Inferior parietal cortex (tissue), 1 donor: ENCODE data around the gene ABCB6.
"Not testable (repeated sequence)": the region's sequence is repeated elsewhere in the genome, so short reads cannot be mapped to it uniquely, and the experiment has no call there.

Experiments used
- DNase-seq: peaks from one replicate; pipeline ENCODE4 v3.0.0-alpha.2; 2016; ENCODE audit errors: extremely low spot score

Gene ABCB6

DNA sequence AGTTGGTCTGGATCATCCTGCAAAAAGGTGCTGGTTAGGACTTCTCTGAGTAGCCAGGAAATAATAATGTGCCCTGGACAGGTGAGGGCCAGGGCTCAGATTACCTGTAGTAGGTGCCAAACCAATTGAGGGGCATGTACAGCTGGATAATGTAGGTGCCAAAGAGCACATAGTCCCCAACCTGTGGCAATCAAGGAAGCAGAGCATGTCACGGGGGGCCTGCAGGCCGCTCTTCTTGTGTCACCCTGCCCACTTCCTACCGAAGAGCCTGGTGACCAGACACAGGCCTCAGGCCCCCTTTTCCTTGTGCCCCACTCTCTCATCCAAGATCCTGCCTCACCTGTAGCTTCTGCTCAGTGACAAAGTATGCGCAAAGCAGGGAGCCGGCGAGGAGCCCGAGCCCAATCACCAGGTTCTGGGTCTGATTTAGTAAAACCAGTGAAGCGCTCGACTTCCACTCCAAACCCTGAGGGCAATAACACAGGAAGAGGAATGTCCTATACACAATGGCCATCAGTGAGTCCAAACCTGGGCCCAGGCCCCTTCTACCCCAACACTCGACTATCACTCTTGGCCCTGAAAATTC lies 5.2 kb downstream of the ABCB6 start:
- DNase-seq: no peak

DNA sequence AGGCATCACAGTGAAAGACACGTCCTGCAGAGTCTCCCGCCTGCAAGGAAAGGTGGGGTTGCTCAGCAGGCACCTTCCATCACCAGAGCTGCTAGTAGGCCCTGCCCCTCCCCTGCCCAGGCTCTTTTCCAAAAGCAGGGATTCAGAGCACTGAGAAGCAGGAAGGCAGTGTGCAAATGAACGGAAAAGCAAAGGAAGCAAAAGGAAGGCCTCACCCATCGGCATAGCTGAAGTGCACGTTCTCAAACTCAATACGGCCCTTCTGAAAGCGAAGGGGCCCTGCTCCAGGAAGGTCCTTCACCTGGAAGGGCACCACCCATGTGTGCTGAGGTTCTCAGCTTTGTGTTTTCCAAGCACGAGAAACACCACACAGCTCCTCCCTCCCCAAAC lies 5.7 kb downstream of the ABCB6 start:
- no peak for DNase-seq

DNA sequence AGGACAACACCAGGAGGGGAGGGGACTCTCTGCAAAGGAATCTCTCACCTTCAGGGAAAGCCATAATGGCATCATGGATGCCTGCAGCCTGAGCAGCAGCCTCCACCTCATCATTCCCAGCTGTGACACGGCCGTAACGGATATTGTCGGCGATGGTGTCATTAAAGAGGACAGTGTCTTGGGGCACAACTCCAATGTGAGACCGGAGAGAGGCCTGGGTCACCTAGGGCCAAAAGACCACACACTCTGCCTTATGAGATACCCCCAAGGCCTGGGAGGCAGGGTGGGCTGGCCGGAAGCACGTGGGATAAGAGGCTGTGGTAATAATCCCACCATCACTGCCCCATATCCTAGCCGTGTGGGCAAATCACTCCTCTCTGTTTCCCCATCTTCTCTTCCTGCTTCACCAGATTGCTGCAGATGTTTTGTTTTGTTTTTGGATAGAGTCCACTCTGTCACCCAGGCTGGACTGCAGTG lies 7.8 kb downstream of the ABCB6 start:
- no peak for DNase-seq

DNA sequence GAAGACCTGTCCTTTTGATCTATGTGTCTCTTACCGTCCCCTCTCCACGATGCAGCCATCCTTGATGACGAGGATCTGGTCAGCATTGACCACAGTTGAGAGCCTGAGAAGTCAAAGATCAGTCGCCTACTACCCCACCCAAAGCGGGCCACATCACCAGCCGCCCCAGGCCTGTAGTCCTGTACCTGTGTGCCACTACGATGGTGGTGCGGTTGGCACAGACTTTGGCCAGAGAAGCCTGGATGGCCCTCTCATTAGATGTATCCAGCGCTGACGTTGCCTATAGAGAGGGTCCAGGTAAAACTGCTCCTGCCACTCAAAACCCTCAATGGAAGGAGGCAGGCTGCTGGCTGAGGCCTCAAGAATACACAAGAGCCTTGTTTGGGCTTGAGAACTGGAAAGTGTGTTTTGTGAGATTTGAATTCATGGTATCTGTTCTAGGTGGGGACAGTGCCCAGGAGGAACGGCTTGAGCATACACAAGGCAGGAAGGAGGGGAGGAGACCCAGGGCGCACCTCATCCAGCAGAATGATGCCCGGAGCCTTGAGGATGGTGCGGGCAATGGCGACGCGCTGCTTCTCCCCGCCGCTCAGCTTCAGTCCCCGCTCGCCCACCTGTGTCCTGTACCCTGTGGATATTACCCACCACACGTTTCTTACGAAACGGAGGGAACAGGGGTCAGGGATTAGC lies 8.4 kb downstream of the ABCB6 start:
- no peak for DNase-seq

DNA sequence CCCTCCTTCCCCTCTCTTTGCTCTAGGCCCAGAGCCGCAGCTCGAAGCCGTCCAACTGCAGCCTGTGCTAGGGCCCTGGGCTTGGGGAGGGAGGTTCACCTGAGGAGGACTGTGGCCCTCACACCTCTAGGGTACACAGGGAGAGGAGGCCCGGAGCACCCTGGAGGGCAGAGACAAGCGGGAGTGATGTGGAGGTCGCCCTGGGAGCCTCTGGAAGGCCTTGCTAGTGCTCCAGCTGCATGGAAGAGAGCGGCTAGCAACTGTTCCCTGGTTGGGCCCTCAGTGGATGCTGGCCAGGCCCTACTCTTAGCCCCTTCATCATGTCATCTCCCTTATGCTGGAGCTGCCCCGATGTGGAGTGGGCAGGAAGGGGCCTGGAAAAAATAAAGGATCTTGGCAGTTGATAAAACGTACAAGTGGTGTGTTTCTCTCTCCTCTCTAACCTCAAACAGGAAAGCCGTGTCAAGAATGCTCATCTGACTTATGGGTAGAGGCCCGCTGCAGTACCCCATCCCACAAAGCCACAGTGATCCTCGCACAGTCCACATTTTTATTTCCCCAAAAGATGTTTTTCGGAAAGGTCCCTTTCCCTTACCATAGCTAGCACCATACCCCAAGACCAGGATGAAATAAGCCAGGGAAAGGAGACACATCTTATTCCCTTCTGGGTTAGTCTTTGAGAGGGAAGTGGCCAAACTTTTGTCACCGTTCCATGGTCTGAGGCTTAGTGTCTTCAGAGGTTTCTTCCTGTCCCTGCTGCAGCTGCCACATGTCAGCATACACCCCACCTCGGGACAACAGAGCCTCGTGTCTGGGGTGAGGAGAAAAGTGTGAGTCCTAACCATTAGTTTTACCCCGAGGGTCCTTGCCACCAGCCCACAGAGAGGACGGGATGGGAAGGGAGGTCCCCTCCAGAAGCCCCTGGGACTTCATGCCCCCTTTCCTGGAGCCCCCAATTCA lies 9.2 kb downstream of the ABCB6 start:
- no peak for DNase-seq

DNA sequence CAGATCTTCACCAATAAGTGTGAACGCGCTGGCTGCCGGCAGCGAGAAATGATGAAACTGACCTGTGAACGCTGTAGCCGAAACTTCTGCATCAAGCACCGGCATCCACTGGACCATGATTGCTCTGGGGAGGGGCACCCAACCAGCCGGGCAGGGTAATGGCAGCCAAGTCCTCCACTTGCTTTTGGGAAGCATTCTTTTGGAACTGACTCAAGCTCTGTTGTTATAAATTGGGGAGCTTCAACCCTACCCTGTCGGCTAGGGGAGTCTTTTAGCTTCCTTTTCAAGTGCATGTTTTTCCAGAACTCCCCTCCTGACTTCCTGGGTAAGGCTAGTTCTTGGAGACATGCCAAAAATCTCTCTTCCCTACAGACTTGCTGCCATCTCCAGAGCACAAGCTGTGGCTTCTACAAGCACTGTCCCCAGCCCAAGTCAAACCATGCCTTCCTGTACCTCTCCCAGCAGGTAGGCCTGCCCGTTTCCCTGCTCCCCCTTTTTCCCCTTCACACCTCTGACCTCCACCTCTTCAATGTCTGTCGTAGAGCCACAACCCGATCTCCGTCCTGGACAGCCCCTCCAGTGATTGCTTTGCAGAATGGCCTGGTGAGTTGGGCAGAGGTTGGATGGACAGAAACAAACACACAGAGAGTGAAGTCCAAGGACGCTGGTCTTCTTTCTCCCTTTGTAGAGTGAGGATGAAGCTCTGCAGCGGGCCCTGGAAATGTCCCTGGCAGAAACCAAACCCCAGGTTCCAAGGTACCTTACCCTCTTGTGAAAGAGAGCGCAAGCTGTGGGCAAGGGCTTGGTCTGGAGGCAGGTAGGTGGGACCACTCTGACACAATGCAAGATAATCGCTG lies 10.6 kb downstream of the ABCB6 start:
- DNase-seq: no peak

DNA sequence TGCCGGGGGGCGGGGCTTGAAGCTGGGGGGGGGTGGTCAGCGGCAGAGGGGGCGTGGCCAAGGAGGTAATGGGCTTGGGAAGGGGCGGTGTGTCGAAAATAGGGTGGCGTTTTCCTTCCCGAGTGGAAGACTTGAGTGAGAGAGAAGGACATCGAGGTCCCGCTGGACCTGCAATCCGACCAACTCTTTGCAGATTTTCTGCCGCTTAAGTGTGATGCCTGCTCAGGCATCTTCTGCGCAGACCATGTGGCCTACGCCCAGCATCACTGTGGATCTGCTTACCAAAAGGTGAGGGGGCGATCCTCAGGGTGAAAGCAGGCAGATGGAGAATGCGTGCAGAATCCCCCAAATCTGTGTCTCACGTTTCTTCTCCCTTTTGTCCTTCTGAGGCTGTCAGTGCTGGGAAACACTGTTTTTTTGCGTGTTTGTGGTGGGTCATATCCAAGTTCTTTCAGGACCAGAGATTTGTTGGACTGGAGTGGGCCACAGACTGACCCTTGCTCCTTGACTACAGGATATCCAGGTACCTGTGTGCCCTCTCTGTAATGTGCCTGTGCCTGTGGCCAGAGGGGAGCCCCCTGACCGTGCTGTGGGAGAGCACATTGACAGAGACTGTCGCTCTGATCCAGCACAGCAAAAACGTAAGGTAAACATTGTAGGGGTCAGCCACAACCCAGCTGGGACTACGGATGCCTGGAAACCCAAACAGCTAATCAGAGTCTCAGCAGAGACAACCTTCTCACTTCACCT lies 11.4 kb downstream of the ABCB6 start:
- DNase-seq: peak; percentile 43

DNA sequence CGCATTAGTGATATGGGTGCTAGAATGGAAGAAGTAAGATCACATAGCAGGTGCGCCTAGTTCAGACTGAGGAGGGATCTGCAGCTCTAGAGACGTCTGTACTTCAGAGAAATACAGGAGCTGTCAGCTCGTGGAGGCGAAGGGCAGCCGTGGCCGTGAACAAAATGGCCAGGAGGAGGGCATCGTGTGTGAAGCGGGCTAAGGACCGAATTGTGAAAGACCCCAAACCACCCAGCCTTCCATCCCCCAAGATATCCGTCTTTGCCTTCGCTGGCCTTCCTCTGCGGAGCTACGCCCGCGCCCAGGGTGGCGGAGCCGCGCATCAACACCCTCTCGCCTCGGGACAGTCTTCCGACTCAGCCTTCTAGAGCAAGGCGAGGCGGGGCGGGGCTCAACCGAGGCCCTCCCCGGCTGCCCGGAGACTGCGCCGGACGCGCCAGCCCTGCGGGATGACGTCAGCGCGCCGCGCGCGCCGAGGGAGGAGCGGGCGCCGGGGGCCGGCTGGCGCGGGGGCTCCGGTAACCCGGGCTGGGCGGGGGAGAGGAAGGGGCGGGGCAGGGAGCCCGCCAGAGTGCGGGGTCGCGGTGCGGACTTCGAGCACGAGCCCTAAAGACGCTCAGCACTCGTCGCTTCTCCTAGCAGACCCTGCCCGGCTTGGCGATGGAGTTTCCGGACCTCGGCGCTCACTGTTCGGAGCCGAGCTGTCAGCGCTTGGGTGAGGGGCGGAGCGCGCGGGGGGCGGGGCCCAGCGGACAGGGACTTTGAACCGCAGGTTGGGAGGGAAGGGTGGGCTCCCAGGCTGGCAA lies 12.2 kb downstream of the ABCB6 start, which contains the start of gene ZFAND2B:
TSS of gene ZFAND2B (plus strand) at position 455 of the 806 bp plus-strand sequence. CDS start at position 661, 206 bp downstream.
- peak; percentile 94 for DNase-seq

DNA sequence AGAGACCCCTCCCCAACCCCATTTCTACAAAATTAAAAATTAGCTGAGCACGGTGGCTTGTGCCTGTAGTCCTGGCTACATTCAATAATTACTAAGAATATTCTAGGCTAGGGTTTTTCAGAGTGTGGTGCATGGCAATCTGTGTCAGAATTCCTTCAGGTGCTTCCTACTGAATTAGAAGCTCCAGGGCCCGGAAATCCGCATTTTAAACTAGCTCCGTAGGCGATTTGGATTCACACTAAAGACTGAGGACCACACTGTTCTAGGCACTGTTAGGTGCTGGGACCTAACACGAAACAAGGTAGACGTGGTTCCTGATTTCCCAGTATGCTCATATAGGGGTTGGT lies 12.8 kb downstream of the ABCB6 start:
- DNase-seq: no peak

DNA sequence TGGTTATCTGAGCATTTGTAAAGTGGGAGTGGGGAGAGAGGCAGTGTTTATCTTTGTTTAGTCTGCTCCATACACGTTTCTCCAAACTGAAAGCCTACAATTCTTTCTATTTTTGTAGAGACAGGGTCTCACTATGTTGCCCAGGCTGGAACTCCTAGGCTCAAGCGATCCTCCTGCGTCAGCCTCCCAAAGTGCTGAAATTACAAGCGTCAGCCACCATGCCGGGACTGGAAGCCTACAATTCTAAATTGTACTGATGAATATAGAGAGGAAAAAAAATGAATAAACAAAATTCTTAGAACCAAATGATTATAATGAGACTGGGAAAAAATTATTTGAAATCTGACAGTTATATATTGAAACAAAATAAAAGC lies 13.6 kb downstream of the ABCB6 start:
- no peak for DNase-seq

DNA sequence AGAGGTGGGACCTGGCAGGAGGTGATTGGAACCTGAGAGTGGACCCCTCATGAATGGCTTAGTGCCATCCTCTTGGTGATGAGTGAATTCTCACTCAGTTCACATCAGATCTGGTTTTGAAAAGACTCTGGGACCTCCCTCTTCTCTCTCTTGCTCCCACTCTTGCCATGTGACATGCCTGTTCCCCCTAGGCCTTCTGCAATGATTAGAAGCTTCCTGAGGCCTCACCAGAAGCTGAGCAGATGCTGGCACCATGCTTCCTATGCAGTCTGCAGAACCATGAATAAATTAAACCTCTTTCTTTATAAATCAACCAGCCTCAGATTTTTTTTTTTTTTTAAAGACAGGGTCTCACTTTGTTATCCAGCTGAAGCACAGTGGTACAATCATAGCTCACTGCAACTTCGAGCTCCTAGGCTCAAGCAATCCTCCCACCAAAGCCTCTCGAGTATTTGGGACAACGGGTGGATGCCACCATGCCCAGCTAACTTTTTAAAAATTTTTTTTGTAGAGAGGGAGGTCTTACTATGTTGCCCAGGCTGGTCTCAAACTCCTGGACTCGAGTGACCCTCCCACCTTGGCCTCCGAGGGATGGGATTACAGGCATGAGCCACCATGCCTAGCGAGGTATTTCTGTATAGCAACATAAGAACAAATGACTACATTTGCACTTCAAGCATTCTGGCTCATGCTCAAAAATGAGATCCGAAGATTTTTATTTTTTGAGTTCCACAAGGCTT lies 14.2 kb downstream of the ABCB6 start:
- DNase-seq: no peak

DNA sequence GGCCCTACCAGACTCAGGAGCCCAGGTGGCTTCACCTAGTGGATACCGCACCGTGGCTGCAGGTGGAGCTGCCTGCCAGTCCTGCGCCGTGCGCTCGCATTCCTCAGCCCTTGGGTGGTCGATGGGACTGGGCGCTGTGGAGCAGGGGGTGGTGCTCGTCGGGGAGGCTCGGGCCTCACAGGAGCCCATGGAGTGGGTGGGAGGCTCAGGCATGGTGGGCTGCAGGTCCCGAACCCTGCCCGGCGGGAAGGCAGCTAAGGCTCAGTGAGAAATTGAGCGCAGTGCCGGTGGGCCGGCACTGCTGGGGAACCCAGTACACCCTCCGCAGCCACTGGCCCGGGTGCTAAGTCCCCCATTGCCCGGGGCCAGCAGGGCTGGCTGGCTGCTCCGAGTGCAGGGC lies 17.4 kb downstream of the ABCB6 start:
- not testable (repeated sequence) for DNase-seq

DNA sequence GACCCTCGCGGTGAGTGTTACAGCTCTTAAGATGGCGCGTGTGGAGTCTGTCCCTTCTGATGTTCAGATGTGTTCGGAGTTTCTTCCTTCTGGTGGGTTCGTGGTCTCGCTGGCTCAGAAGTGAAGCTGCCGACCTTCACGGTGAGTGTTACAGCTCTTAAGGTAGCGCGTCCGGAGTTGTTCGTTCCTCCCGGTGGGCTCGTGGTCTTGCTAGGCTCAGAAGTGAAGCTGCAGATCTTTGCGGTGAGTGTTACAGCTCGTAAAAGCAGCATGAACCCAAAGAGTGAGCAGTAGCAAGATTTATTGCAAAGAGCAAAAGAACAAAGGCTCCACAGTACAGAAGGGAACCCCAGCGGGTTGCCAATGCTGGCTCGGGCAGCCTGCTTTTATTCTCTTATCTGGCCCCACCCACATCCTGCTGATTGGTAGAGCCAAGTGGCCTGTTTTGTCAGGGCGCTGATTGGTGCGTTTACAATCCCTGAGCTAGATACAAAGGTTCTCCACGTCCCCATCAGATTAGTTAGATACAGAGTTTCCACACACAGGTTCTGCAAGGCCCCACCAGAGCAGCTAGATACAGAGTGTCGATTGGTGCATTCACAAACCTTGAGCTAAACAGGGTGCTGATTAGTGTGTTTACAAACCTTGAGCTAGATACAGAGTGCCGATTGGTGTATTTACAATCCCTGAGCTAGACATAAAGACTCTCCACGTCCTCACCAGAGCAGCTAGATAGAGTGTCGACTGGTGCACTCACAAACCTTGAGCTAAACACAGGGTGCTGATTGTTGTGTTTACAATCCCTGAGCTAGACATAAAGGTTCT lies 18.0 kb downstream of the ABCB6 start:
- not testable (repeated sequence) for DNase-seq

DNA sequence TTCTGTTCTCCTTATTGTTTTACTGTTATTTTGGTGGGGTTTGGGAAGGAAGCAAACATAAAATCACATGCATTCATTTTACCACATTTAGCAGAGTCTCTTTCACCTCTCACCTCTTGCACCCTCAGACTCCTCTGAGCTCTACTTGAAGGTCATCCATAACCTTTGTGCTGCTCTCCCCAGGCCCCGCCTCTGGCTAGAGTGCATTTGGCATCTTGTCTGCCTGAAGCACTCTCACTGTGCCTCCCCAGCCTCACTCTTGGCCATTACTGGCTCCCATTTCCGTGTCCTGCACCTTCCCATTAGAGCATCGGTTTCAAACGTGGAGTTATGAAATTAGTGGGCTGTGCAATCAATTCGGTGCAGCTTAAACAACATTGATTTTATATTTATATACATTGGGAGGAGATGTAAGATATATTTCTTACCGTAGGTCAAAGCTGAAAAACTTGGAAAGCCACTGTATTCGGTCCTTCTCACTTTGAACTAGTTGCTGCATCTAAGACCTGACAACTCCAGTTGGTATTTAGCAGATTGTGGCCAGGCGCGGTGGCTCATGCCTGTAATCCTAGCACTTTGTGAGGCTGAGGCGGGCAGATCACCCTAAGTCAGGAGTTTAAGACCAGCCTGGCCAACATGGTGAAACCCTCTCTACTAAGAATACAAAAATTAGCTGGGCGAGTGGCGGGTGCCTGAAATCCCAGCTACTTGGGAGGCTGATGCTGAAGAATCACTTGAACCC lies 19.1 kb downstream of the ABCB6 start:
- no peak for DNase-seq

DNA sequence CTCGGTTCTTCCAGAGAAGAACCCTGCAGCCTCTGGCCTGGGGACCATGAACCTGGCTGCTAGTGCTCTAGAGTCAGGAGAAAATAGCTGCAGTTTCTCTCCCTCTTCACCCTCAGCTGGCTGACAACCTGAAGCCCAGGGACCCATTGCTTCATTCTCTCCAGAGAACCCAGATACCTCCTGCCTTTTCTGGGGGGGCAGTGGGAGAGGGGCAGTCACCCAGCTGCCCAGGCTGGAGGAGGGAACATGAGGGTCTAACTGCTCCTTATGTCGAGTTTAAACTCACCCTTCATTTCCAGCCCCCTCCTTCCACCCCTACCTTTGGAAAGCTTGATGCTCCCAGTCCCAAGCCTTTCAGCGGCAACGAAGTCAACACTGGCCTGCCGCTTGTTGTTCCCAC lies 19.8 kb downstream of the ABCB6 start:
- no peak for DNase-seq

DNA sequence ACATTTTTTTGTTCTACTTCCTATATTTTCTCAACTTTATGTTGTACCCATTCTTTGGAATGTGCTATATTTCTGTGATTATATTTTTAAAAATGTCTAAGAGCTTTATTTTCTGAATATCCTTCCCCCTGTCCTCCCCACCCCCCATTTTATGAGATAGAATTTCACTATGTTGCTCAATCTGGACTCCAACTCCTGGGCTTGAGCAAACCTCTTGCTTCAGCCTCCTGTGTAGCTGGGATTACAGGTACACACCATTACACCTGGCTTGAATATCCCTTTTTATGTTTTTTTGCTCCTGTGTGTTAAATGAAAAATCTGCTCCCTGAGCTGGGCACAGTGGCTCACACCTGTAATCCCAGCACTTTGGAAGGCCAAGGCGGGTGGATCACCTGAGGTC lies 21.4 kb downstream of the ABCB6 start:
- no peak for DNase-seq

DNA sequence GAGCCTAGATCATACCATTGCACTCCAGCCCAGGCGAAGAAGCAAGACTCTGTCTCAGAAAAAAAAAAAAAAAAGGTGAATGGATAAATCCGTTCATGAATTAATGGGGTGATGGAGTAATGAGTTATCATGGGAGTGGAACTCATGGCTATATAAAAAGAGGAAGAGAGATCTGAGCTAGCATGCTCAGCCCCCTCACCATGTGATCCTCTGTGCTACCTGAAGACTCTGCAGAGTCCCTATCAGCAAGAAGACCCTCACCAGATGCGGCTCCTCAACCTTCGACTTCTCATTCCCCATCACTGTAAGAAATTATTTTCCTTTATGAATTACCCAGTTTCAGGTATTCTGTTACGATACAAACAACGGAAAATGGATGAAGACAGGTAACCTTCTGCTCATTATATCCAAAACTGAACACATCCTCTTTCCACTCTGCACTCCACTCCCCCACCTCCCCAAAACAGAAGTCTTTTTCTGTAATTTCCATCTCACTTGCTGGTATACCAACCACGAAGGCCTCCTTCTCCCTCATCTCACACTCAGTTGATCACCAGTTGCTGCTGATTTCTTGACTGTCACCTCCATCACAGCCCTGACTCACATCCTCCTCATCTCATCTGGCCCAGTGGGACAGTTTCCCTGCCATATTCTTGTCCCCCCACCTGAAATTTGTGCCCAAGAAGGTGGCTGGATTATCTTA lies 31.9 kb downstream of the ABCB6 start:
- DNase-seq: no peak
